GM13976 (cell line): ENCODE data around the gene SWAP70.

Experiments used
- DNase-seq: peaks from one replicate; pipeline ENCODE4 v3.0.0; 2012; ENCODE audit warnings: low spot score
- in situ Hi-C: fragments of 300-500 bp; cut with MboI; formaldehyde crosslinking; loops from one replicate; pipeline ENCODE4 v1.12.0; 2022; ENCODE audit warnings: low sequenced_read_pairs, mixed read lengths, inconsistent platforms; ENCODE audit not compliant: unreplicated experiment
- TF ChIP-seq, protein P1 (sequence below): IDR thresholded peaks from 2 replicates; pipeline ENCODE4 v1.5.1; 2012; ENCODE audit warnings: borderline replicate concordance, mild to moderate bottlenecking; ENCODE audit not compliant: insufficient read depth; ENCODE audit errors: extremely low read depth, missing control alignments, control extremely low read depth

Gene SWAP70

DNA sequence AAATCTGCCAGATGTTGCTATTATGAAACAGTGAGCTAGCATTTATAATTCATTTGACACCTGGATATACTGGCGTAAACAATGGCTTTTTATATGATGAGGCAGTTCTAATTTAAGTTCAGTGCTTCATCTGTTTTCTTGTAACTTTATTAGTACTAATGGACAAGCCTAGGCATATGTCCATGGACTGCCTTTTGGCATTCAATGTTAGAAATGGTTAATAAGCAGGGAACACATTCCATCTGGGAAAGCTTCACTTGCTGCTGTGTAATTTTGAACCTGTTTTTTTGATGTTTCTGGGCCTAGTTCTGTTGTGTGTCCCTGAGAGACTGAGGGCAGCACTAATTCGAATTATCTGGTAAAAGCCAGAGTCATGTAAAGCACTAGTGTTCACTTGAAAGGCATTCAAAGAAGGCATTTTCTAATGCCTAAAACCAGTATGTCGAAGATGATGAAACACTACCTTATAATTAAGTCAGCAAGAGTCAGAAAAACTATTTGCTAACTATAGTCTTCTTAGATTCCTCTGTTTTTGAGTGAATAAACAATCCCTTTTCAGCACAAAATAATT, 138.5 kb downstream of the SWAP70 start:
- no peak for DNase-seq
- in situ Hi-C loops: no loop called here
- TF ChIP-seq, protein P1, sequence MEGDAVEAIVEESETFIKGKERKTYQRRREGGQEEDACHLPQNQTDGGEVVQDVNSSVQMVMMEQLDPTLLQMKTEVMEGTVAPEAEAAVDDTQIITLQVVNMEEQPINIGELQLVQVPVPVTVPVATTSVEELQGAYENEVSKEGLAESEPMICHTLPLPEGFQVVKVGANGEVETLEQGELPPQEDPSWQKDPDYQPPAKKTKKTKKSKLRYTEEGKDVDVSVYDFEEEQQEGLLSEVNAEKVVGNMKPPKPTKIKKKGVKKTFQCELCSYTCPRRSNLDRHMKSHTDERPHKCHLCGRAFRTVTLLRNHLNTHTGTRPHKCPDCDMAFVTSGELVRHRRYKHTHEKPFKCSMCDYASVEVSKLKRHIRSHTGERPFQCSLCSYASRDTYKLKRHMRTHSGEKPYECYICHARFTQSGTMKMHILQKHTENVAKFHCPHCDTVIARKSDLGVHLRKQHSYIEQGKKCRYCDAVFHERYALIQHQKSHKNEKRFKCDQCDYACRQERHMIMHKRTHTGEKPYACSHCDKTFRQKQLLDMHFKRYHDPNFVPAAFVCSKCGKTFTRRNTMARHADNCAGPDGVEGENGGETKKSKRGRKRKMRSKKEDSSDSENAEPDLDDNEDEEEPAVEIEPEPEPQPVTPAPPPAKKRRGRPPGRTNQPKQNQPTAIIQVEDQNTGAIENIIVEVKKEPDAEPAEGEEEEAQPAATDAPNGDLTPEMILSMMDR: no peak
